GM19035 (cell line): Measurements from ENCODE around the gene RASGRP1.

Source experiments
- ATAC-seq: cut with Tn5 transposase; IDR thresholded peaks from one replicate; pipeline ENCODE4 v1.9.1; 2021; ENCODE audit not compliant: unreplicated experiment

Gene RASGRP1

GRCh38 chr15:38508647-38509046, 56.0 kb downstream of the RASGRP1 start:
- ATAC-seq, result no peak

GRCh38 chr15:38507570-38507969, 57.0 kb downstream of the RASGRP1 start:
- no peak for ATAC-seq

- no peak for ATAC-seq
These were observed 57.6 kb downstream of the RASGRP1 start for GRCh38 chr15:38506997-38507396.

- ATAC-seq, result no peak
These were observed 59.7 kb downstream of the RASGRP1 start for GRCh38 chr15:38504680-38505467.

- no peak for ATAC-seq
These were observed 61.1 kb downstream of the RASGRP1 start for GRCh38 chr15:38503496-38503895.

- no peak for ATAC-seq
These were observed 65.0 kb downstream of the RASGRP1 start for GRCh38 chr15:38499651-38500050.

- no peak for ATAC-seq
These were observed 68.5 kb downstream of the RASGRP1 start for GRCh38 chr15:38496151-38496550.

GRCh38 chr15:38490242-38490922, 74.2 kb downstream of the RASGRP1 start:
- ATAC-seq, result no peak

- no peak for ATAC-seq
These were observed 77.2 kb downstream of the RASGRP1 start for GRCh38 chr15:38487378-38487777.

GRCh38 chr15:38486936-38487335, 77.7 kb downstream of the RASGRP1 start:
- ATAC-seq, result no peak

GRCh38 chr15:38482572-38482971, 82.0 kb downstream of the RASGRP1 start:
- ATAC-seq, result no peak

GRCh38 chr15:38481761-38482160, 82.9 kb downstream of the RASGRP1 start:
- no peak for ATAC-seq

- no peak for ATAC-seq
These were observed 83.5 kb downstream of the RASGRP1 start for GRCh38 chr15:38481113-38481512.

- ATAC-seq, result no peak
These were observed 84.9 kb downstream of the RASGRP1 start for GRCh38 chr15:38479756-38480155.

GRCh38 chr15:38479266-38479665, 85.3 kb downstream of the RASGRP1 start:
- ATAC-seq, result no peak

GRCh38 chr15:38477637-38478036, 87.0 kb downstream of the RASGRP1 start:
- no peak for ATAC-seq

- no peak for ATAC-seq
These were observed 88.5 kb downstream of the RASGRP1 start for GRCh38 chr15:38476120-38476519.

- ATAC-seq, result no peak
These were observed 89.3 kb downstream of the RASGRP1 start for GRCh38 chr15:38475361-38475760.

- ATAC-seq, result peak; percentile 96
These were observed 90.4 kb downstream of the RASGRP1 start for GRCh38 chr15:38474155-38474757.

- ATAC-seq, result no peak
These were observed 92.6 kb downstream of the RASGRP1 start for GRCh38 chr15:38471974-38472373.

- no peak for ATAC-seq
These were observed 93.8 kb downstream of the RASGRP1 start for GRCh38 chr15:38470816-38471215.

GRCh38 chr15:38464675-38465074, 99.9 kb downstream of the RASGRP1 start:
- ATAC-seq, result no peak
